Stimulated activated CD4-positive, alpha-beta T cell treated with anti-CD3 and anti-CD28 coated beads, Interleukin-4, amount 100 ng/mL, for 1 hour (primary cell): ENCODE results near the gene WDR76.

ENCODE experiments used
- DNase-seq: peaks from one replicate; pipeline ENCODE4 v3.0.0-alpha.2; 2020

The WDR76 gene

DNA sequence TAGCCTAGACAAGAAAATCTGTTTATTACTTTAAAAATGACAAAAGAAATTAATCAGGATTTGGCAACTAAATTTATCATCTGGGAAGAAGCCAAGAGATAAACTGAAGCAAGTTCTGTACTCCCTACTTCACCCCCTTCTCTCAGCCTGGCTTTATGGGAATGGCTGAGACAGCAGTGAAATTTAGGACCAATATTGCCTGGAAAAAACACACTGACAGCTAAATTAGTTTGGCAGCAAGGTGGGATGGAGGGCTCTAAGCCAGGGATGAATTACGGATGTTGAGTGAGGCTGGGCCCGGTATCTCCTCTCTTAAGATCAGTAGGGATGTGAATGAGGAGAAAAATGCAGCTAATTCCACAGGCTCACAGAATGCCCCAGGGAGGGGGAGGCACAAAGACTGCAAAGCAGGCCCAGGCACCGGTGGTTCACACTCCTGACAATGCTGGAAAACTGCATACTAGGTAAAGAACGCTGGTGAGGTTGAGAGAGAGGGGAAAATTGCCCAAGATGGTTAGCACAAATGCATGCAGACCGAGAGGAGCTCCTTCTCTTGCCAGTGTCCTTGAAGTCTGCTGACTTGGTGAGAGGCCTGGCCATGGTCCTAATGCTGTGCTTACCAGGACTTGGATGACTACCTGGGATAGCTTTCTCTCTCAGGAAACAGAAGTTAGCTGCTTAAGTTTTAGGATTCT is 89.0 kb downstream of the WDR76 start:
- no peak for DNase-seq

GRCh38 chr15:43916326-43916660 is 89.5 kb downstream of the WDR76 start:
- no peak for DNase-seq
